HG03103 (cell line): ENCODE results near the gene LMX1A.

Experiments
- ATAC-seq: cut with Tn5 transposase; IDR thresholded peaks from one replicate; pipeline ENCODE4 v1.9.1; 2021; ENCODE audit warnings: low read depth; ENCODE audit not compliant: unreplicated experiment

Gene LMX1A

GRCh38 chr1:165369255-165369848, 12.8 kb upstream of the LMX1A start:
- peak; percentile 56 for ATAC-seq

GRCh38 chr1:165367375-165367993, 11.0 kb upstream of the LMX1A start:
- ATAC-seq: peak; percentile 73

- ATAC-seq: no peak
Measured at GRCh38 chr1:165365341-165365740, 8.8 kb upstream of the LMX1A start.

GRCh38 chr1:165364568-165365133, 8.1 kb upstream of the LMX1A start:
- ATAC-seq: no peak

- no peak for ATAC-seq
Measured at GRCh38 chr1:165356876-165357275, 361 bp upstream of the LMX1A start.

- no peak for ATAC-seq
Measured at GRCh38 chr1:165355139-165355976, 1.2 kb downstream of the LMX1A start.

- ATAC-seq: no peak
Measured at GRCh38 chr1:165354739-165355138, 1.8 kb downstream of the LMX1A start.

- ATAC-seq: no peak
Measured at GRCh38 chr1:165353731-165354671, 2.5 kb downstream of the LMX1A start.

- ATAC-seq: no peak
Measured at GRCh38 chr1:165352442-165353293, 3.8 kb downstream of the LMX1A start.

GRCh38 chr1:165351863-165352441, 4.6 kb downstream of the LMX1A start:
- no peak for ATAC-seq

- ATAC-seq: no peak
Measured at GRCh38 chr1:165350840-165351239, 5.7 kb downstream of the LMX1A start.

- no peak for ATAC-seq
Measured at GRCh38 chr1:165345502-165345901, 11.0 kb downstream of the LMX1A start.

GRCh38 chr1:165344736-165345135, 11.8 kb downstream of the LMX1A start:
- ATAC-seq: no peak

- ATAC-seq: no peak
Measured at GRCh38 chr1:165344198-165344597, 12.3 kb downstream of the LMX1A start.

GRCh38 chr1:165342587-165342986, 13.9 kb downstream of the LMX1A start:
- ATAC-seq: no peak

- no peak for ATAC-seq
Measured at GRCh38 chr1:165342168-165342567, 14.3 kb downstream of the LMX1A start.

GRCh38 chr1:165339164-165339563, 17.4 kb downstream of the LMX1A start:
- no peak for ATAC-seq

GRCh38 chr1:165330483-165330882, 26.0 kb downstream of the LMX1A start:
- ATAC-seq: no peak

GRCh38 chr1:165329104-165329503, 27.4 kb downstream of the LMX1A start:
- ATAC-seq: no peak
